WI38 (cell line): ENCODE measurements around the gene OR51E1.

ENCODE experiments used
- H3K4me3 ChIP-seq: 2 replicates; pipeline ENCODE4 v1.5.1; 2011; ENCODE audit warnings: low read depth, mild to moderate bottlenecking, control low read depth, low read length
- TF ChIP-seq, protein P1 (sequence below): IDR thresholded peaks from 2 replicates; pipeline ENCODE4 v1.5.1; 2012; ENCODE audit warnings: low read depth, mild to moderate bottlenecking, control low read depth, low read length

Gene OR51E1

DNA sequence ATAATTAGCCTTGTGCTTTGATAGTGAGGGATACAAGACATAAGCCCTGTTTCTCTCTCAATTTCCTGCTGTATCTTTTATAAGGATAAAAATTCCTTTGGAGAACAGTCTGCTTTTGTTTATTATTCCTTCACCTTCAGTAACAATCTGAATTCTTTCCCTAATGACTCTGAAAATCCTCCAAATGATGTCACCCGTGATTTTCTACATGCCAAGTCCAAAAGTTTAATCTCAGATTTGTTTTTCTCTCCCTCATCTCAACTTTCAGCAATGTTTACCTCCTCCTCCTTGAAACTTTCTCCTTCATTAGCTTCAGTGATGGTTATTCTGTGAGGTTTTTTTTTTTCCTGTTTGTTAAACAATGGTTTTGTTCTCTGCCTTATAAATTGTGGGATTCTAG lies 51.7 kb downstream of the OR51E1 start:
- no peak overlapping the region for H3K4me3 ChIP-seq
- TF ChIP-seq, protein P1, sequence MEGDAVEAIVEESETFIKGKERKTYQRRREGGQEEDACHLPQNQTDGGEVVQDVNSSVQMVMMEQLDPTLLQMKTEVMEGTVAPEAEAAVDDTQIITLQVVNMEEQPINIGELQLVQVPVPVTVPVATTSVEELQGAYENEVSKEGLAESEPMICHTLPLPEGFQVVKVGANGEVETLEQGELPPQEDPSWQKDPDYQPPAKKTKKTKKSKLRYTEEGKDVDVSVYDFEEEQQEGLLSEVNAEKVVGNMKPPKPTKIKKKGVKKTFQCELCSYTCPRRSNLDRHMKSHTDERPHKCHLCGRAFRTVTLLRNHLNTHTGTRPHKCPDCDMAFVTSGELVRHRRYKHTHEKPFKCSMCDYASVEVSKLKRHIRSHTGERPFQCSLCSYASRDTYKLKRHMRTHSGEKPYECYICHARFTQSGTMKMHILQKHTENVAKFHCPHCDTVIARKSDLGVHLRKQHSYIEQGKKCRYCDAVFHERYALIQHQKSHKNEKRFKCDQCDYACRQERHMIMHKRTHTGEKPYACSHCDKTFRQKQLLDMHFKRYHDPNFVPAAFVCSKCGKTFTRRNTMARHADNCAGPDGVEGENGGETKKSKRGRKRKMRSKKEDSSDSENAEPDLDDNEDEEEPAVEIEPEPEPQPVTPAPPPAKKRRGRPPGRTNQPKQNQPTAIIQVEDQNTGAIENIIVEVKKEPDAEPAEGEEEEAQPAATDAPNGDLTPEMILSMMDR, result no peak

DNA sequence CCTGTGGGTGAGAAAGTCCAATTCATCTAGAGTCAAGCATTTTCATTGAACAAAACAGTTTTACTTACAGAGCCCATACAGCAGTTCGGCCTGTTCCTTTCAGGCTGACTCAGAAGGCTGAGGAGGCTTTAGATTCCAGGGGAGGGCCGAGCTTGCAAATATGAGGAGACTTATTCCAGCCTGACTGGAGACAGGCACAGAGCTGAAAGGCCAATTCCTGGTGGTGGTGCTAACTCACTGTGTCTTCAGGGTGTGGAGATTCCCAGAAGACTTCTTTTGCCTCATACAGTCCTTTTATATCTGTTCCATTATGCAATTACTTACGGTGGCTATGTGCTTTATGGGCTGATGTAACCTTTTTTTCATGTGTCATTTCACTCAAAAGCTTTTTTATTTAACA lies 53.8 kb downstream of the OR51E1 start, which contains the start of gene OR51E2:
Gene OR51E2 (minus strand): TSS at position 269 of the 400 bp plus-strand sequence. CDS start 15,142 bp downstream, outside the sequence.
- peak within 1 kb of the TSS; percentile 49 for H3K4me3 ChIP-seq
- TF ChIP-seq, protein P1, result no peak

DNA sequence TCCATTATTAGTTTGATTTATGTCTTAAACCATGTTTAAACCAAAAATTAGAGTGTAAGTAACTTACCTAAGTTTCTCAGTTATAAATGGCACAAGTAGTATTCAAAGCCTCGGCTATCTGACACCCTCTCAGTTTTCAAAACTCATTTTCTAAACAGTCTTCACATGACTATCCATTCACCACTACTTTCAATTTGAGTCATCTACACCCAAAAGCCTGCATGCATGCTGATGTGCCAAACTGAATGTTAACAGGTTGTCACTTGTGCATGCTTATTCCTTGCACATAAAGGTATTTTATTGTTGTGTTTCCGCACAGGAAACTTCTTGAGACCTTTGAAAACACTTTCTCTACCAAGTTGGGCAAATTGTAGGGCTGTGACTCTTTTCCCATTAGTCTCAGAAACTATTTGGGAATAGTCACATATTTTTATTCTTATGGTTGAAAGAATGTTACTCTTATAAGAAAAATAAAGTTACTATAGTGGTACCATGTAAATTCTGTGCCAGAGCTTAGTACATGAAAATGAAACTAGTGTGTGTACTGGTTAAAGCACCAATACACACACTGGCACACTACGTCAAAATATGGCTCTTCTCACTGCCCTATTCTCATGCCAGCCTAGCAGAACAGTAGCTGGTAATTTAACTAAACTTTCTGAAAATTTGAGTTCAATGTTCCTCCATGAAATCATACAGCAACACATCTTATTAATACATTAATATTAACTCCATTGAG lies 56.1 kb downstream of the OR51E1 start:
- H3K4me3 ChIP-seq, result no peak overlapping the region
- TF ChIP-seq, protein P1, result no peak

DNA sequence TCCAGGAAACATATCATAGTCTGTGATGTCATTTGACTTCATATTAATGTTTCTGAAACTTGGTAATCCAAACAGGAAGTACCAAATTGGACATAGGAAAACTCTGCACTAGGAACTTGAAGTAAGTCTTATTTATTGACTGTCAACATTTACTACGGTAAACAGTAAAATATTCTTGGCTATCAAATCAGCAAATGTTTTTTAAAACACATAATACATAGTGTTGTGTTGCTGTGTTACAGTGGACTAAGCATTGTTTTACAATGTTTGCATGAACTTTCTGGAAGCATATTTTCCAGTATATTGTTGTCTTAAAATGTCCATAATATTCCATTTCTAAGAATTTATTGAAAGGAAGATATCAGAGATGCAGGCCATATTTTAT lies 56.6 kb downstream of the OR51E1 start:
- H3K4me3 ChIP-seq, result no peak overlapping the region
- TF ChIP-seq, protein P1, result no peak

DNA sequence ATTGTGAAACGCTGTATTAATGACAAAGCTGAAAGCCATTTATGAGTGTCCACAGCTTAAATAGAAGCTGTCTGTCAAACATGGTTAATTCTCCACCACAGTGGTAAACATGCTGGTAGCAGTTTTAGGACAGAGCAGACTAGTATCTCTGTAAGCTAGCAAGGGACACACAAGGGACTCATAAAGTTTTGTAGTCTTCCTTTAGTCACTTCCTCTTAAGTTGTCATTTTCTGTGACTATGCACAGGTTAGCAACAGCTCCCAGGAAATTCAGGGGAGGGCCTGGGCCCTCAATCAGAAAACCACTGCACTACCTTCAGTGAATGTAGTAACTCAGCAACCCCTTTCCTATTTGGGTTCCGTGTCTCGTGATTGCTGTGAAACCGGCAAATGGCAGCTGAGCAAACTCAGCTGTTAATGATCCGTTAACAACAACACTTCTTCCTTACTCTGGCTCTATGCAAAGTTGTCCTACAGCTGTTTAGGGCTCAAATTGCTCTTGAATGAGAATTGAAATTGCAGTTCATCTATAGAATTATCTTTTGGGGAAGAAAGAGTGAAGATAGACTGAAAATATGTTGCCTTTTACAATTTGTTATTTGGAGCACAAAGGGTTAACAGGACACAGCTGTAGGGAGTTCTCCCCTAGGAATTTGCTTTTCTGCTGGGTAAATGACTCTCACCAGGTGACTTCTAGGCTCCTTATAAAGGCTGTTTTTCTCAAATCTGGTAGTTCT lies 60.4 kb downstream of the OR51E1 start, which contains the start of gene MMP26:
Gene MMP26 (plus strand): TSS at position 731 of the 736 bp plus-strand sequence.
- TF ChIP-seq, protein P1, result no peak
- no peak within 1 kb of the TSS for H3K4me3 ChIP-seq

DNA sequence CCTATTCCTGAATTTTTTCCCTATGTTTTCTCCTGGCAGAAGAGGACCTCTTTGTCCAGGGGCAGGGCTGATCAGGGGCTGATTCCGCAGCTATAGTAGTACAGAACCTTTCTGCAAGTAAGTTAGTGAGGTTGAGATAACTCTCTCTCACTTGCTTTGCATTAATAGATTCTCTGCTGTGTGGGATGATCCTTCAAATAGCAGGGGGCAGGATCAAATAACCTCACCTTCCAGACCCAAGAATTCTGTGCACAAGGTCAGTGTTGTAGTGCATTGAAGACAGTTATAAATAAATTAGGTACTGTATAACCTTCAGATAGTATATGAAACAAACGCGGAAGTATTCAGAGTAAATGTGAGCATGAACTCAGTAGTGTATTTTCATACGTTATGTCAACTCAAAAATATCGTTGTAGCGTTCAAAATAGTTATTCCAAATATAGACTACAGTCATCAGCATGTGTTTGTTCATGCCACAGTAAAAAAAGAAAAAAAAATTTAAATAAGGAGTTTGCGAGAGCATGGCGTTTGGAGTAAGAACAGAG lies 61.1 kb downstream of the OR51E1 start:
- TF ChIP-seq, protein P1, result no peak
- H3K4me3 ChIP-seq, result no peak overlapping the region
